ENCODE results near the gene EPHX1. TPM values are rescaled to one million over a fixed set of nuclear protein-coding genes. Genes with fewer than 3 reads are reported as not detected.

EPHX1 gene
- polyA plus RNA-seq, 2 of the 4 experiments (the other 2 are of a cell fraction), result 150 to 252 TPM

DNA sequence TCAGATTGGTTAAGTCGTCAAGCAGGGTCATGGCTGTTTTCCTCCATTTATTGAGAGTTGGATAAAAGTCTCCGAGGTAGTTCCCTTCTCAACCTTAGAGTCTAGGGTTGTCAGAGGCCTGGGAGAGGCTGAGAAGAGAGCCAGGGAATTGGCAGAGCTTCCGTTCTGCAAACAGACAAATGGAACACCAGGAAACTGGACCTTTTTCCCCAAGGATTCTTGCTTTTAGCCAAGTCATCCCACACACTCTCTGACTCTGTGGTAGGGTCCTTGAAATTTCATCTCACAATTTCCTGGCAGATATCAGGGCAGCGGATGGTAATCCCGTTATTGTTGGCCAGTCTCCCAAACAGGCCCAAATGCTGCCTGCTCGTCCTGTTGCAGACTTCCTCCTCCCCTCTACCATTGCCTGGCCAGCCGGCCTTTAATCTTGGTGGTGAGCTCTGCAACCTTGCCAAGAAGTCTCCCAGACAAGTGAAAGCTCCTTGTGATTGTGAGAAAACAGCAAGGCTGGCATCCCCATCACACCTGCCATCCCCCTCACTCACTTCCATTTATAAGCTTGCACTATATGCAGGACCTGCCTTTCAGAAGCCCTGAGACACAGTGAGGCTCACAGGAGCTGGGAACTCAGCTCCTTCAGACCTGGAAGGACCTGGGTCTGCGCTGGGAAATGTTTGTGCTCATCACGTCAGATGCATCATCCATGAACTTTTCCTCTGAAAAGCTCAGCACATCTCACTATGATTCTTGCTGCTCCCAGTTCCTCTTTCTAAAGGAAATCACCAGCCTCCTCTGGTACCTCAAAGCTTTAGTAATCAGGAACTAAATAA, 46.0 kb upstream of the EPHX1 start:
- peak overlapping the region; percentile 72 to 75 for H3K27ac ChIP-seq
- TF ChIP-seq JUNB (IDR thresholded peaks at IDR 0.05) (no peak), POLR2AphosphoS2 (conservative IDR thresholded peaks at IDR 0.05; ENCODE audit: low read length) (no peak), CBX8 (IDR thresholded peaks at IDR 0.05) (no peak), HDAC2 (IDR thresholded peaks at IDR 0.05) (no peak), TFCP2L1 (CRISPR knock-in tag; IDR thresholded peaks at IDR 0.05) (no peak), EP300 (IDR thresholded peaks at IDR 0.05) (no peak), RFX5 (IDR thresholded peaks at IDR 0.05) (no peak), POLR2A (IDR thresholded peaks at IDR 0.05; ENCODE audit: low read length) (no peak)
- TF ChIP-seq, protein P1, sequence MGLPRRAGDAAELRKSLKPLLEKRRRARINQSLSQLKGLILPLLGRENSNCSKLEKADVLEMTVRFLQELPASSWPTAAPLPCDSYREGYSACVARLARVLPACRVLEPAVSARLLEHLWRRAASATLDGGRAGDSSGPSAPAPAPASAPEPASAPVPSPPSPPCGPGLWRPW (IDR thresholded peaks at IDR 0.05), result no peak
- no peaks in the 10 kb centered on the region for H3K9me3 ChIP-seq
- no peak overlapping the region for H3K4me3 ChIP-seq
- peaks cover 54% of the 10 kb centered on the region for H3K4me1 ChIP-seq
- POLR2A ChIA-PET, result interaction anchor here (1.1 kb wide), 1 partner anchor 13 kb away, joined by 4 read pairs; the partner anchor contains the start of gene SRP9
- CTCF ChIA-PET, result interaction anchor here (0.7 to 20.2 kb wide), 11 partner anchors 8 to 284 kb away, joined by 3 to 429 read pairs (median 4); partner anchors contain the start of gene SRP9
- 55% methylated on average over 9 of the region's 9 CpGs for WGBS (ENCODE audit: missing lambda C conversion rate)
- DNase-seq (ENCODE audit: low read depth in 1 of 2, low spot score in 1 of 2) (peak in 1 of 2 experiments; percentile 54), FAIRE-seq (no peak), ATAC-seq (peak in 1 of 2 experiments; percentile 50; a peak in 3 of 6 replicates)
- peak overlapping the region; percentile 7; the same call in 1 of the 3 replicates for H3K4me2 ChIP-seq

DNA sequence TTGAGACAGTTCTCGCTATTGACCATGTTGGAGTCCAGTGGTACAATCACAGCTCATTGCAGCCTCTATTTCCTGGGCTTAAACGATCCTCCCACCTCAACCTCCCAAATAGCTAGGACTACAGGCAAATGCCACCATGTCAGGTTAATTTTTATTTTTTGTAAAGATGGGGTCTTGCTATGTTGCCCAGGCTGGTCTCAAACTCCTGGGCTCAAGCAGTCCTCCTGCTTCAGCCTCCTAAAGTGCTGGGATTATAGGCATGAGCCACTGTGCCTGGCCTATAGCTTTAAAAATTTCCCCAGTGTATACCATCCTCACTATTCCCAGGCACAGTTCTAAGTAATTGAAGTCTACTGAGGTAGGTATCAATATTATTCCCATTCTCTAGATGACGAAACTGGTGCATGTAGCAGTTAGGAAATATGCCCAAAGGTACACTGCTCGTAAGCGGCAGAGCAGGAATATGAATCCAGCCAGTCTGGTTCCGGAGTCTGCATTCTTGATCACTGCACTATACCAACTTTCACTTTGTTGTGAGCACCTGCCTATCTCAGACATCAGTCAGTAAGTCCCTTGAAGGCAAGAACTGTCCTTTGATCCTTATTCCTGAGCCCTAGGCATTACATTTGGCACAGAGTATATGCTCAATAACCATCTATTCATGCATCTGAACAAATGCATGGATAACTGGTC, 43.8 kb upstream of the EPHX1 start:
- WGBS (ENCODE audit: missing lambda C conversion rate), result 92% methylated on average over 6 of the region's 6 CpGs
- H3K4me3 ChIP-seq, result no peak overlapping the region
- FAIRE-seq, result no peak
- H3K4me1 ChIP-seq, result peaks cover 62% of the 10 kb centered on the region
- ATAC-seq, result no peak
- H3K9me3 ChIP-seq, result no peaks in the 10 kb centered on the region
- no peak for DNase-seq (ENCODE audit: low read depth in 1 of 2, low spot score in 1 of 2)
- H3K4me2 ChIP-seq, result no peak overlapping the region
- POLR2A ChIA-PET, result interaction anchor here (3.6 kb wide), 1 partner anchor 12 kb away, joined by 16 read pairs; the partner anchor contains the start of gene SRP9
- CTCF ChIA-PET, result interaction anchor here (0.8 to 20.2 kb wide), 6 partner anchors 11 to 286 kb away, joined by 3 to 429 read pairs (median 4); partner anchors contain the start of gene SRP9
- H3K27ac ChIP-seq, result peak overlapping the region in 1 of 2 experiments; percentile 75; a peak in 2 of 6 replicates
- TF ChIP-seq POLR2AphosphoS2 (conservative IDR thresholded peaks at IDR 0.05; ENCODE audit: low read length) (no peak), RCOR1 (IDR thresholded peaks at IDR 0.05; ENCODE audit: low read depth, low read length) (no peak), KDM5A (IDR thresholded peaks at IDR 0.05) (no peak), SMC3 (IDR thresholded peaks at IDR 0.05) (no peak), RARB (CRISPR knock-in tag; IDR thresholded peaks at IDR 0.05) (no peak), ZC3H11A (IDR thresholded peaks at IDR 0.05) (no peak), HOXB13 (CRISPR knock-in tag; IDR thresholded peaks at IDR 0.05; ENCODE audit: low read depth) (no peak), HEYL (CRISPR knock-in tag; IDR thresholded peaks at IDR 0.05) (no peak), JUN (IDR thresholded peaks at IDR 0.05) (no peak), GATA3 (IDR thresholded peaks at IDR 0.05; ENCODE audit: borderline replicate concordance) (no peak), RNF2 (IDR thresholded peaks at IDR 0.05; ENCODE audit: borderline replicate concordance, low read depth) (no peak), CBX8 (IDR thresholded peaks at IDR 0.05) (no peak), ZNF302 (CRISPR knock-in tag; IDR thresholded peaks at IDR 0.05) (no peak), CBX2 (IDR thresholded peaks at IDR 0.05; ENCODE audit: borderline replicate concordance, low read depth) (no peak), TFCP2L1 (CRISPR knock-in tag; IDR thresholded peaks at IDR 0.05) (no peak), MAFK (IDR thresholded peaks at IDR 0.05; ENCODE audit: partially characterized antibody) (no peak), HDAC2 (IDR thresholded peaks at IDR 0.05) (no peak), EP300 (IDR thresholded peaks at IDR 0.05) (no peak)
- TF ChIP-seq, protein P2, sequence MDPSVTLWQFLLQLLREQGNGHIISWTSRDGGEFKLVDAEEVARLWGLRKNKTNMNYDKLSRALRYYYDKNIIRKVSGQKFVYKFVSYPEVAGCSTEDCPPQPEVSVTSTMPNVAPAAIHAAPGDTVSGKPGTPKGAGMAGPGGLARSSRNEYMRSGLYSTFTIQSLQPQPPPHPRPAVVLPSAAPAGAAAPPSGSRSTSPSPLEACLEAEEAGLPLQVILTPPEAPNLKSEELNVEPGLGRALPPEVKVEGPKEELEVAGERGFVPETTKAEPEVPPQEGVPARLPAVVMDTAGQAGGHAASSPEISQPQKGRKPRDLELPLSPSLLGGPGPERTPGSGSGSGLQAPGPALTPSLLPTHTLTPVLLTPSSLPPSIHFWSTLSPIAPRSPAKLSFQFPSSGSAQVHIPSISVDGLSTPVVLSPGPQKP (IDR thresholded peaks at IDR 0.05; ENCODE audit: low read depth, low read length), result no peak

All from A549 (cell line).